ENCODE results near the gene IPO8.
"Not testable (repeated sequence)": the region's sequence is repeated elsewhere in the genome, so short reads cannot be mapped to it uniquely, and the experiment has no call there.

The IPO8 gene

DNA sequence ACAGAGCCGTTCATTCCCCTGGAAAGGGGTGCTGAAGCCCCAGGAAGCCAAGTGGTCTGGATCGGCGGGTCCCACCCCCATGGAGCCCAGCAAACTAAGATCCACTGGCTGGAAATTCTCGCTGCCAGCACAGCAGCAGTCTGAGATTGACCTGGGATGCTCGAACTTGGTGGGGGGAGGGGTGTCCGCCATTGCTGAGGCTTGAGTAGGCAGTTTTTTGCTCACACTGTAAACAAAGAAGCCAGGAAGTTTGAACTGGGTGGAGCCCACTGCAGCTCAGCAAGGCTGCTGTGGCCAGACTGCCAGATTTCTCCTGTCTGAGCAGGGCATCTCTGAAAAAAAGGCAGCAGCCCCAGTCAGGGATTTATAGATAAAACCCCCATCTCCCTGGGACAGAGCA, 91.4 kb downstream of the IPO8 start:
- DNase-seq (ENCODE audit: low read depth) = not testable (repeated sequence)

DNA sequence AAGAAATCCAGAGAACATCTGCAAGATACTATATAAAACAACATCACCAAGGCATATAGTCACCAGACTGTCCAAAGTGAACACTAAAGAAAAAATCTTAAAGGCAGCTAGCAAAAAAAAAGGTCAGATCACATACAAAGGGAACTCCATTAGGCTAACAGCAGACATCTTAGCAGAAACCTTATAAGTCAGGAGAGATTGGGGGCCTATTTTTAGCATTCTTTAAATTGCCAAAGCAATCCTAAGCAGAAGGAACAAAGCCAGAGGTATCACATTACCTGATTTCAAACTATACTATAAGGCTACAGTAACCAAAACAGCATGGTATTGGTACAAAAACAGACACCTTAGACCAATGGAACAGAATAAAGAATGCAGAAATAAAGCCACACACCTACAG, 92.5 kb downstream of the IPO8 start:
- no peak for DNase-seq (ENCODE audit: low read depth)

DNA sequence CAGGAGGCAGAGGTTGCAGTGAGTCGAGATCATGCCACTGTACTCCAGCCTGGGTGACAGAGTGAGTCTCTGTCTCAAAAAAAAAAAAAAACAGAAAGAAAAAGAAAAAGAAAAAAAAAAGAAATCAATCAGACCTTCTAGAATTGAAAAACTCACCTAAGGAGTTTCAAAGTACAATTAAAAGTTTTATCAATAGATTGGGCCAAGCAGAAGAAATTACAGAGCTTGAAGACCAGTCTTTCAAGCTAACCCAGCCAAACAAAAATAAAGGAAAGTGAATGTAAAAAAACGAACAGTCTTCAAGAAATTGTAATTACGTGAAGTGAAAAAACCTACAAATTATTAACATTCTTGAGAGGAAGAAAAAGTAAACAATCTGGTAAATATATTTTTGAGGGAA, 93.0 kb downstream of the IPO8 start:
- no peak for DNase-seq (ENCODE audit: low read depth)

GRCh38 chr12:30599608-30600007, 96.1 kb downstream of the IPO8 start:
- DNase-seq (ENCODE audit: low read depth) = no peak

GRCh38 chr12:30598889-30599288, 96.8 kb downstream of the IPO8 start:
- no peak for DNase-seq (ENCODE audit: low read depth)

- no peak for DNase-seq (ENCODE audit: low read depth)
Observed at GRCh38 chr12:30595742-30596141, 99.9 kb downstream of the IPO8 start.

- no peak for DNase-seq (ENCODE audit: low read depth)
Observed at GRCh38 chr12:30594509-30594908, 101.2 kb downstream of the IPO8 start.

DNA sequence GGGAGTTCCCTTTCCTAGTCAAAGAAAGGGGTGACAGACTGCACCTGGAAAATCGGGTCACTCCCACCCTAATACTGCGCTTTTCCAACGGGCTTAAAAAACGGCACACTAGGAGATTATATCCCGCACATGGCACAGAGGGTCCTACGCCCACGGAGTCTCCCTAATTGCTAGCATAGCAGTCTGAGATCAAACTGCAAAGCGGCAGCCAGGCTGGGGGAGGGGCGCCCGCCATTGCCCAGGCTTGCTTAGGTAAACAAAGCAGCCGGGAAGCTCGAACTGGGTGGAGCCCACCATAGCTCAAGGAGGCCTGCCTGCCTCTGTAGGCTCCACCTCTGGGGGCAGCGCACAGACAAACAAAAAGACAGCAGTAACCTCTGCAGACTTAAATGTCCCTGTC, 107.1 kb downstream of the IPO8 start:
- not testable (repeated sequence) for DNase-seq (ENCODE audit: low read depth)

DNA sequence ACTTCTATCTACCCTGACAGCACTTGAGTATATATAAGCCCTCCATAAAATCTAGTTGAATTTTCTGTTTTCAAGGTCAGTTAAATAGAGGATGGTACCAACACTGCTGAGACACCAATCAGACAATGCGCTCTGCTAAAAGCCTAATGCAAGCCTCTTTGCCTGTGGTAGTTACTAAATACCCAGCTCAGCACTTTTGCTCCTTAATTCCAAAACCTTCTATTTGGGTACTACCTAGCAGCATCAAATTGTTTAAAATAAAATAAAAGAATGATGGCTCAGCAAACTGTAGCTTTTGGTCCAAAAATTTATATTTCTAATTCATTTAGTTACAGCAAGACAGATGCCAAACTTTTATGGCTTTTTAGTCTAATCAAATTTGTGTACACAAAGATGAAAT, 107.9 kb downstream of the IPO8 start:
- DNase-seq (ENCODE audit: low read depth) = no peak

DNA sequence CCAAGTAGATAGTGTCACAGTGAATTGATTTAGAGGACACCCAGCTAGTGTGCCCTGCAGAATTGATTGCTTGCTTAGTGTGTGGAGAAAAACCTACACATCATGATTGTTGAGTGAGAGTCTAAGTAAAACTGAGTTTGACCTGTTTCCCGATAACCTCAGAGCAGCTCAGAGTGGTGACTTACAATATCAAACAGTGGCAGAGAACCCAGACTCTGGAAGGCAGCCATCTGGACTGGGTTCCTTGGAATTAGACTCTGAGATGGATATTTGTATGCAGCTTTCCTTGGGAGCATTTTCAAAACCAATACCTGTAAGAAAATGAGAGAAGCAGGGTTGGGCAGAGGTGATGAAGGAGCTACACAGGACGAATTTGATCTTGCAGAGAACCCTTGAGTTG, 109.8 kb downstream of the IPO8 start:
- DNase-seq (ENCODE audit: low read depth) = no peak

- DNase-seq (ENCODE audit: low read depth) = no peak
Observed at GRCh38 chr12:30582943-30583342, 112.7 kb downstream of the IPO8 start.

GRCh38 chr12:30580344-30580743, 115.3 kb downstream of the IPO8 start:
- no peak for DNase-seq (ENCODE audit: low read depth)

Data from stimulated activated CD8-positive, alpha-beta memory T cell treated with anti-CD3 and anti-CD28 coated beads, Interleukin-15, amount 100 ng/mL, for 24 hours (primary cell).